ENCODE results near the gene DENND1A.

- TF ChIP-seq, protein P1, sequence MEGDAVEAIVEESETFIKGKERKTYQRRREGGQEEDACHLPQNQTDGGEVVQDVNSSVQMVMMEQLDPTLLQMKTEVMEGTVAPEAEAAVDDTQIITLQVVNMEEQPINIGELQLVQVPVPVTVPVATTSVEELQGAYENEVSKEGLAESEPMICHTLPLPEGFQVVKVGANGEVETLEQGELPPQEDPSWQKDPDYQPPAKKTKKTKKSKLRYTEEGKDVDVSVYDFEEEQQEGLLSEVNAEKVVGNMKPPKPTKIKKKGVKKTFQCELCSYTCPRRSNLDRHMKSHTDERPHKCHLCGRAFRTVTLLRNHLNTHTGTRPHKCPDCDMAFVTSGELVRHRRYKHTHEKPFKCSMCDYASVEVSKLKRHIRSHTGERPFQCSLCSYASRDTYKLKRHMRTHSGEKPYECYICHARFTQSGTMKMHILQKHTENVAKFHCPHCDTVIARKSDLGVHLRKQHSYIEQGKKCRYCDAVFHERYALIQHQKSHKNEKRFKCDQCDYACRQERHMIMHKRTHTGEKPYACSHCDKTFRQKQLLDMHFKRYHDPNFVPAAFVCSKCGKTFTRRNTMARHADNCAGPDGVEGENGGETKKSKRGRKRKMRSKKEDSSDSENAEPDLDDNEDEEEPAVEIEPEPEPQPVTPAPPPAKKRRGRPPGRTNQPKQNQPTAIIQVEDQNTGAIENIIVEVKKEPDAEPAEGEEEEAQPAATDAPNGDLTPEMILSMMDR (IDR thresholded peaks at IDR 0.05), result no peak
- TF ChIP-seq POLR2AphosphoS5 (IDR thresholded peaks at IDR 0.05; ENCODE audit: low read depth, low read length) (no peak), SIN3A (IDR thresholded peaks at IDR 0.05; ENCODE audit: borderline replicate concordance, insufficient read depth, low read depth, low read length) (no peak)
These were observed 4.8 kb downstream of the DENND1A start for GRCh38 chr9:123925161-123925560.
